HG02678 (cell line): ENCODE measurements around the gene CTIF.
"Not testable (repeated sequence)": the region's sequence is repeated elsewhere in the genome, so short reads cannot be mapped to it uniquely, and the experiment has no call there.

Source experiments
- ATAC-seq: cut with Tn5 transposase; IDR thresholded peaks from one replicate; pipeline ENCODE4 v1.9.1; 2021; ENCODE audit warnings: mild to moderate bottlenecking, moderate library complexity; ENCODE audit not compliant: unreplicated experiment

CTIF gene

DNA sequence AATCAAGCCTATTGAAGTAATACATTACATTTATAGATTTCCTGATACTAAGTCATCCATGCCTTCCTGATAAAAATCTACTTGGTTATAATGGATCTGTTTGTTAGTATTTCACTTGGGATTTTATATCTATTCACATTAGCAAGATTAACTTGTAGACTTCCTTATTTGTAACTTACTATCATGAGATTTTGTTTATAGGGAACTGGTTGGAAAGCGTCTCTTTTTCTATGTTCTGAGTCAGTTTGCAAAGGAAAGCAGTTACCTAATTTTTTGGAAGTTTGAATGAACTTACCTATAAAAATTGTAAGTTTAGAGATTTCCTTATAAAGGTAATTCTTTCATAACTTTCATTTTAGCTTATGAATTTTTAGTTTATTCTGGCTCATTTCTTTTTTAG, 270.5 kb downstream of the CTIF start:
- ATAC-seq: no peak

DNA sequence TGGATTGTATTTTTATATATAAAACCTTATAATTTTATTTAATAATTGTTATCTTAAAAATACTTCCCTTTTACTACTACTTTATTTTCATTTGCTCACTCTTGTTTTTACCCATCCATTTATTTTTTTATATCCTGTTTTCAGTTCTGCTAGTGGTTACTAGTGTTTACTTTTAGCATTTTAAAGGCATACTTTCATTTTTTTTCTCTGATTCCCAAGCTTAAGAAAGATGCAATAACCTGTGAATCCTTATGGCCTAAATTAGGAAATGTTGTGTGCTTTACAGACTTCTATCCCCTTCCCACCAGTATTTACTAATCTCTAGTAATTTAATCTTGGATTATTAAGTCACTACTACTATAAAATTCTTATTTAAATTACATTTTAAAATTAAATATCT, 272.0 kb downstream of the CTIF start:
- no peak for ATAC-seq

DNA sequence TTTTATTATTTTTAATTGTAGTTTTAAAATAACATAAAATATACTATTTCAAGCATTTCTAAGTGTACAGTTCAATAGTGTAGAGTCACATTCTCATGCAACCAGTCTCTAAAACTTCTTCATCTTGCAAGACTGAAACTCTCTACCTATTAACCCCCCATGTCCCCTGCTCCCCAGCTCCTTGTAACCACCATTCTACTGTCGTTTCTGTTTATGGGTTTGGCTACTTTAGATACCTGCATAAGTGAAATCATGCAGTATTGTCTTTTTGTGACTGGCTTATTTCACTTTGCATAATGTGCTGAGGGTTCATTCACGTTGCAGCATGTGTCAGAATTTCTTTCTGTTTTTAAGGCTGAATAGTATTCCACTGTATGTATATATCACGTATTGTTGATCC, 272.6 kb downstream of the CTIF start:
- ATAC-seq: no peak

DNA sequence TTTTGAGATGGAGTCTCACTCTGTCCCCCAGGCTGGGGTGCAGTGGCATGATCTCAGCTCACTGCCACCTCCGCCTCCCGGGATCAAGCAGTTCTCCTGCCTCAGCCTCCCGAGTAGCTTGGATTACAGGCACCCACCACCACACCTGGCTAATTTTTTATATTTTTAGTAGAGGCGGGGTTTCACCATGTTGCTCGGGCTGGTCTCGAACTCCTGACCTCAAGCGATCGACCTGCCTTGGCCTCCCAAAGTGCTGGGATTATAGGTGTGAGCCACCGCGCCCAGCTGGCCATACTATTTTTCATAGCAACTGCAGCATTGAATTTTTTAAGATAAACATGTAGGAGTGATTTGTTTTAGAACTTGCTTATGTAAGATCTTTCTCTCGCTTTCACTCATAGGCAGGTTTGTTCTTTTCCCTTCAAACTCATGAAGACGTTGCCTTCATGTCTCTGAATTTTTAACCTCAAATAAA, 273.2 kb downstream of the CTIF start:
- not testable (repeated sequence) for ATAC-seq

DNA sequence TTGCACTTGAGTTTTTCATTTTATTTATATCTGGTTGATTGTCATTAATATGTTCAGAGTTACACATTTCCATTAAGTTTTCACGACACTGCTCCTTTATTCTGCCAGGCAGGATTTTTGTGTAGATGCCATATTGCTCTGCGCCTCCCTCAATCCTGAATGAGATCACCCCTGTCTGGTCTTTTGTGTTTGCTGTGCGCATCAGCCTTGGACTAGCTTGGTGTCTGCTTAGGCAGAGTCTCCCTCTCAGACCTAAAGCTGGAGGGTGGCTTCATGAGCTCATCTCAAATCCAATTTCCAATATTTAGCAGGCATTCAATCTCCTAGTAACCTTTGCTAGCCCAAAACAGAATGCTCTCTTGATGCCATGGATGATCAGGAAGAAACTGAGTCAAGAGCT, 274.5 kb downstream of the CTIF start:
- no peak for ATAC-seq

DNA sequence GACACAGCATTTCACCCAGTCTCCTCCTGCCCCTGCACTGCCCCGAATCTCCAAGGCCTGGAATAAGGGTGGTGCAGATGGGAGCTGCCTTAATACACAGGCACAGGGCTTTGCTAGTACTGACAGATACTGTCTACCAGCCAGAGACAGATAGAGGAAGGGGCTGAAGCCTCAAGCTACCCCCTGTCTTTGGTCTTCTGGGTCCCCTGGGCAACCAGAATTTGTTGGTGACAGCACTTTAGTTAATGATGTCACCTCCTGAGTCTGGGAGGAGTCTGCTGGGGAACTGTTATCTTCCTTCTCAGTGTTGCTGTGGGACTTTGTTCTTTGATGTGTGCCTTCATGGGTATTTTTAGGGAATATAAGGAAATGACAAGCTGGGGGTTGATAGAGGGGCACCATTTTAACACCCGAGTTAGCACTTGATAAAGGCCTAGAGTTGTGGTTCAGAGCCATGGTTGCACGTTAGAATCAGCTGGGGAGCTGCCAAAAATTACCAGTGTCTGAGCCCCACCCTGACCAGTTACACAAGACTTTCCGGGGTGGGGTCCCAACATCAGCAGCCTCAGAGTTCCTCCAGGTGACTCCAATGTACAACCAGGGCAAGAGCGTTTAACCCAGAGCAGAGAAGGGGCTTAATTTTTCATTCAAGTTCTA, 275.1 kb downstream of the CTIF start:
- ATAC-seq: no peak

DNA sequence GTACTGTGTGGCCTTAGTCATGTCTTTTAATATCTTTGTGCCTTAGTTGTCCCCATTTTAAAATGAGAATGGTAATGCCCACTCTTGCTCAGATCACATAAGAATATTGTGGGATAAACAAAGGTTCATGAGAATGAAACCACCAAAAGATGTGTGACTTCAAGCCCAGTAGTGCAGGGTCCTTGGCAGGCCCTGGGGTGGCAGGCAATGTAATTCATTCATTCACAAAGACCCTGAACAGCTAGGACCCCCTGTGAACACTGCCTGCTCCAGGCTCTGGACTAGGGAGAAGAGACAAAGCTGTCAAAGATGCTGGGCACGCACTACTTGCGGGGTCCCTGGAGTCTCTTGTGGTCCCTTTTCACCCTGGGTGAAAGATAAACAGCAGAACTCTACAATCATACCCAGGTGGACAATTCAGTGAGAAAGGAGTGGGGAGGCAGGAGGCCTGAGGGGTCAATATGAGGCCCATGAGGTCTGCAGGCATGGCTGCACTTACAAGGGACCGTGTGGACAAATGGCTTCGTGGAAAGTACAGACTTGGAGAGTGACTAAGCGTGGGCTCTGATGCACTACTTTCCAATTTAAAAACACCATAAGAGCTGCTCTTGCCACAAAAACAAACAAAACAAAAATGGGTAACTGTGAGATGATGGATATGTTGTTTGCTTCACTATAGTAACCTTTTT, 275.8 kb downstream of the CTIF start:
- ATAC-seq: no peak

DNA sequence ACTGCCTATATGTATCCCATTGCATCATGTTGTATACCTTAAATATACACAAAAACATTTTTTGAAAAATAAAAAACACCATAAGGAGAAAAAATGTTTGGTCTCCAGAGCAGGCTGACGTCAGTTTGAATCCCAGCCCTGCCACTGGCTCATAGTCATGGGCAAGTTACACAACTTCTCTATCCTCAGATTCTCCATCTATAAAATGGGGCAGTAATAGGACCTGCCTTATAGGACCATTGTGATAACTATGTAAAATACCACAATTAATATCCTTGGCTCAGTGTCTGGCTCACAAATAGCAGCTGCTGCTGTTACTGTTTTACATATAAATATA, 276.3 kb downstream of the CTIF start:
- no peak for ATAC-seq

DNA sequence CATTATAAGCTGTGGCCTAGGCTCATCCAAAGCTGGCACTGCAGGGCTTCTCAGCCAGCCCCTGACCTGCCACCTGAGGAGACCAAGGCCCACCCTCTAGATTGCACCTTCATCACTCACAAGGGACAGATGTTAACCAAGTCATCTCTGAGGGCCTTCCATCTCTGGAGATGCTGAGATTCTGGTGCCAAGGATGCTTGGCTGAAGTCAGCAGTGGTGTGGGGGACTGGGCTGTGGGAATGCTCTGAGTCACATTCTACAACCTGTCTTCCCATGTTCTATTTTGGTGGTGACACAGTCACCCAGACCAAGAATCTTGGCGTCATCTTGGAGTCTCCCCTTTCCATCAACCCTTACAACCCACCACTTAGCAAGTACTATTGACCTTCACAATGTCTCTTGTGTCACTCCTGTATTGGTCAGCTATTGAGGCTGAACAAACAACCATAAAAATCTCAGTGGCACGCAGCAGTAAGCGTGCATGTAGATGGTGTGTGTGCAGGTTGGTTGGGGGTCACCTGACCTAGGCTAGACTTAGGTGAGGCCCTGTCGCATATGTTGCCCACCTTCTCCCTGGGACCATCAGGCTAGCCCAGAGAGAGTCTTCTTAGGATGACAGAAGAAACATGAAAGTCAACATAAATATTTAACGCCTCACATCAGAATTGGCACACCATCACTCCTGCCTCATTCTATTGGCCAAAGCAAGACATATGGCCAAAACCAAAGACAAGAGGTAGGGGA, 276.9 kb downstream of the CTIF start:
- ATAC-seq: no peak

DNA sequence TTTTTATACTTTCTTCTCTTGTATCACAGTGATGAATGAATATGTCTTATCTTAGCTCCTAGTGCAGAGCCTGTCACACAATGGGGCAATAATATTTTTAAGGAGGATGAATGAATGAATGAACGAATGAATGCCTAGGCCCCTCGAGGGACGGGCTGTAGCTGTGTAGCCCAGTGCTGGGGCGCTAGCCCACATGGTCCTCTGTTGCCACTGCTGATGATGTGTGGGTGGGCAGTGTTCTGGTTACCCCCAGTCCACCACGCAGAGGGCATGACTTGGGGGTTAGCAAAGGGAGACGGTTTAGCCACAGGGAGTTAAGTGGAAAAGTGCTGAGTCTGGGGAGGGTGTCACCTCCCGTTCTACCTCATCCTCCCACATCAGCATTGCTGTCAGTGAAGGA, 277.7 kb downstream of the CTIF start:
- no peak for ATAC-seq

DNA sequence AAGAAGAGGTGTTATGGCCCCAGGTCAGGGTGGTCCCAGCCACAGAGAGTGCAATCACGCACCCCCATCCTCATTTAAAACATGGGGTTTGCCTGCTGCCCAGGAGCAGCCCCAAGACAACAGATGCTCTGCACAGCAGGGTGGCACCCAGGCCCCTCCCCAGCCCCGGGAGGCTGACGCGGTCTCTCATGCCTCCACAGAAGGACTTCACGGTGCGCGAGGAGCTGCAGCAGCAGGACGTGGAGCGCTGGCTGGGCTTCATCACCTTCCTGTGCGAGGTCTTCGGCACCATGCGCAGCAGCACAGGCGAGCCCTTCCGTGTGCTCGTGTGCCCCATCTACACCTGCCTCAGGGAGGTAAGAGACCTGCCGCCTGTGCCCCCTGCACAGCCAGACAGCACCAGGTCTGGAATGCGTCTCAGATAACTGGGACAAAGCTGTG, 278.2 kb downstream of the CTIF start:
- no peak for ATAC-seq

DNA sequence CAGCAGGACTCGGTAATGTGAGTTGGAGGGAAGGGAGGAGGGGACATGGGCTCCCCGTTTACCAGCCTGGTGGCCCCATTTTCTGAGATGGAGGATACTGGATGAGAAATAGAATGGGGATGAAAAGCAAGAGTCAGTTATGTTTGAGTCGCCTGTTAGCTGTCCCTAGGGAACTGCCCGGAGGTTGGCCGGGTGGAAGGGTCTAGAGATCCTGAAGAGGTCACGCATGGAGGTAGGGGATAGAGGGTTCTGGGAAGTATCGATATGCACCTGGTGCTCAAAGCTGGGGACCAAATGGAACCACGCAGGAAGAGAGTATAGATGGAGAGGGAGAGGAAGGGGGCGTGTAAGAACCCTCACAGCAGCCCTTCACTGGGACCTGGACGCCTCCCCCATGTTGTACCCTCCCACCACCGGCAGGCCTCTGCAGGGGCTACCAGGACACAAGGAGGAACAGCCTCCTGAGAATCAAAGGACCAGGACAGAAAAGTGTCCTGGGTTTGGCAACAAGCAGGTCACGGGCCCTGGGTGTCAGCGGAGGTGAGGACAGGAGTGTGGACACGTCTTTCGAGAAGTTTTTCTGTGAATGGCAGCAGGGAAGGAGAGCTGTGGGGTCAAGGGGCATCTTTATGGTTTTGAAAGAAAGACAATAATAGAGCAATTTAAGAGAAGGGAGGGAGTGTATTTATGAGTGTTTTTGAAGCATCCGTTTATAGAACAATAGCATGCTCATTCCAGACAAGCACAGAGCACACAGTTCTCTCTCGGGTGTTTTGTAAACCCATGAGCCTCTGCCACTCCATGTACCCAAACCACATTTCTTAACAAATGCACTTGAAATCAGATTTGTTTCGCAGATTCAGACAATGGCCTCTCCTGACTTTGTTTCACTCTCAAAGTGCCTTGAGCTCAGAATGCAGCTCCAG, 279.8 kb downstream of the CTIF start:
- ATAC-seq: no peak

DNA sequence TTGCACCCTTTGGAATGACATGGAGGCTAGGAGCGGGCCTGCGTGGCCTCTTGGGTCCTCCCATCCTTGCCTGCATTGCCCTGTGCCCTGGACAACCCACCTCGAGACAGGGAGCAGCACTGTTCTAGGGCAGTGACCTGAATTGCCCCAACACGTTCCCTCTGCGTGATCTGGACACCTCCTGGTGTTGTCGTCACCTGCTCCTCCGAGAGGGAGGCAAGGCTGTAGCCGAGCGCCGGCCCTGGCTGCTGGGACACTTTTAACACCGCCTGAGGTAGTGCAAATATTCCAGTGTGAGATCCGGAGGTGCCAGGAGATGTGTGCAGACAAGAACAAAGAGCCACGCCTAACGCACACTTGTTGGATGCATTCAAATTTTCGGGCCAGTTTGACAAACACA, 280.4 kb downstream of the CTIF start:
- no peak for ATAC-seq

DNA sequence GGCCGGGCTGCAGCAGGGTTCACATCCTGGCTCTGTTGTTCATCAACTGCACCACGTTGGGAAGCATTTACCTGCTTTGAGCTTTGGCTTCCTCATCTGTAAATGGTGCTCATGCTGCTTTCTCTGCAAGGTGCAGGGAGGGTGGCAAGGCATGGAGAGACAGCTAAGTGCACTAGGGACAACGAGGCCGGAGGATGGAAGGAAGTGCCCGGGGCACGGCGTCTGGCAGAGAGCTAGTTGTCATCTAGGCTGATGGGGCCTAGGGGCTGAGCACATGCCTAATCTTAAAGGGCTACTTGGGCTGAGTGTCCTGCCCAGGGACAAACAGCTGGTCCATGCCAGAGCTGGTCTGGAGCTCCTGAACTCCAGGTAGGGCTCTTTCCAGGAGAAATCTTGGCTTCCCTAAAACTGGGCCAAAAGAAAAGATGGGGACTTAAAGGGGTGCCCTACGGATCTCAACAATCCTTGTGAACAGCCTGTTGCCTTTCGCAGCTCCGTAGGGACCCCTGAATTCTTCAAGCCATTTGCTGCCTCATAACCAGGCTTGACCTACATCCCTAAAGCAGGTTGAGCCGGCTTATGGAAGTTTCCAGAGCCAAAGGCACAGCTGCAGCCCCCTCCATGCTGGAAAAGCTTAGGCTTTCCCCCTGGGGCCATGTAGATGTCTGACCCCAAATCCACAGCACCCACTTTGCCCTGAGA, 281.1 kb downstream of the CTIF start:
- ATAC-seq: no peak

DNA sequence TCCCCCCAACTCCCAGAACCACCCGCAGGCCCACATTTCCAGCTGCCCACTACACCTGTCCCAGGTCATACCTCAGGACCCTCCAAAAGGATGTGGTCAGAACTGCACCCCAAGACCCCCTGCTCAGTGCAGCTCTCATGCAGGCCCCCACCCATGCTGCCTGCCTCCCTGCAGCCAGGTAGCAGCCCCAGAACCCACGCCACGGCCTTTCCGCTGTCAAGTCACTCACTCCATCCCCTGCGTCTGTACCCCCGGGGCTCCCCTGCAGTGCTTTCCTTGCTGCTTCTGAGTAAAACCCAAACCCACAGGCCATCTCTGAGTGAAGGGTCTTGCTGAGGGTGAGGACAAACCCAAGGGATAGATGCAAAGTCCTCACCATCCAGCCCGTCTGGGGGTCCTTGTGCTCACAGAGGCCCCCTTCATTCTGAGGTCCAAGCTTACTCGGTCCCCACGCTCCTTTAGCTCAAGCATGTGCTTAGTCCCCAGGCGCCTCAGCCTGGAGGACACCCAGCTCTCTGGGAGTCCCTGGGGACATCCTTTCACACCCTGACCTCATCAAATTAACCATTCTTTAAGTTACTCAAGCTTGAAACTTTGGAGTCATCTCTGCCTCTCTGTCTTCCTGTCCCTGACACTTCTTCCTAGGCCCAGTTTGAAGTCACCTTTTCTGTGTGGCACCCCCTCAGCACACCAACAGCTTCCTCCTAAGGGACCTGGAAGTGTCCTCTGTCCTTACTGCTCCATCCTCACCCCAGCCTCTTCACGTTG, 281.8 kb downstream of the CTIF start:
- ATAC-seq: peak; percentile 92

DNA sequence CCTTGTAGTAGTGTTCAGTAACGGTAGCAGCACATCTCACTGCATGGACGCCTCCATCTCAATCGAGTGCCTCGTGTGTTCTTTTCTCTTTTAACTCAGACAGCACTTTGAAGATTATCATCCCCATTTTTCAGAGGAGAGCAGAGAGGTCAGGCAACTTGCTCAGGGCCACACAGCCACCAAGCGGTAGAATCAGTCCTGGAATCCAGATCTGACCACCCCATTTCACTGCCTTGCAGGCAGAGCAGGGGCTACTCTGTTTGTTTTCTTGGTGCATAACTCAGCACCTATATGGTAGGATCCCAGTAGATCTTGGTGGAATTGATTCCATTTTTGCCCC, 282.4 kb downstream of the CTIF start:
- no peak for ATAC-seq

DNA sequence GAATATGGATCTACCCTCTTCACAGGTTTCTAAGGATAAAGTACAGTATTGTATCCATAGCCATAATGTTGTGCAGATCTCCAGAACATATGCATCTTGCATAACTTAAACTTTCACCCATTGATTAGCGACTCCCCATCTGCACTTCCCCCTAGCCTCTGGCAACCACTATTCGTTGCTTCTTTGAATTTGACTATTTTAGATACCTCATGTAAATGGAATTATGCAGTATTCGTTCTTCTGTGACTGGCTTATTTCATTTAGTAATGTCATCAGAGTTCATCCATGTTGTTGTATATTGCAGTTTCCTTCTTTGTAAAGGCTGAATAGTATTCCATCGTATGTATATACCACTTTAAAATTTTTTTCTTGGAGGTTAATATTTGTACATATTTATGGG, 283.0 kb downstream of the CTIF start:
- no peak for ATAC-seq

DNA sequence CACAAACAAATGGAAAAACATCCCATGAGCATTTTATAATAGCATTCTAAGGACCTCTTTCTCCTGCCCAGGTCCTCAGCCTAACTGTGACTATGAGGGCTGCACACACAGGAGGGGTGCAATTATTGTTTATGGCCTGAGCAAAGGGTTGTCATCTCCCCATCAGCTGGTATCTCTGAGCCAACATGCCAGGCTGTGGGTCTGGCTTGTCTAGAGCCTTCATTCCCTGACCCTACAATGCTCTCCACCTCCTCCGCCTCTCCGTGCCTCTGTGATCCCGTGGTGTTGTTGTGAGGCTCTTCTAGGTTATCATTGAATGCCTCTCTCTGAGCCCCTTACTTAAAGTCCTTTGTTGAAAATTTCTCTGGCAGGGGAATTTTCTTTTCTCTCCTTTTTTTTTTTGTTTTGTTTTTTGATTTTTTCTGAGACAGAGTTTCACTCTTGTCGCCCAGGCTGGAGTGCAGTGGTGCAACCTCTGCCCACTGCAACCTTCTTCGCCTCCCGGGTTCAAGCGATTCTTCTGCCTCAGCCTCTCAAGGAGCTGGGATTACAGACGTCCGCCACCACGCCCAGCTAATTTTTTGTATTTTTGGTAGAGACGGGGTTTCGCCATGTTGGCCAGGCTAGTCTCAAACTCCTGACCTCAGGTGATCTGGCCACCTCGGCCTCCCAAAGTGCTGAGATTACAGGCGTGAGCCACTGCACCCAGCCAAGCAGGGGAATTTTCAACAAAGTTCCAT, 285.6 kb downstream of the CTIF start:
- ATAC-seq: no peak

DNA sequence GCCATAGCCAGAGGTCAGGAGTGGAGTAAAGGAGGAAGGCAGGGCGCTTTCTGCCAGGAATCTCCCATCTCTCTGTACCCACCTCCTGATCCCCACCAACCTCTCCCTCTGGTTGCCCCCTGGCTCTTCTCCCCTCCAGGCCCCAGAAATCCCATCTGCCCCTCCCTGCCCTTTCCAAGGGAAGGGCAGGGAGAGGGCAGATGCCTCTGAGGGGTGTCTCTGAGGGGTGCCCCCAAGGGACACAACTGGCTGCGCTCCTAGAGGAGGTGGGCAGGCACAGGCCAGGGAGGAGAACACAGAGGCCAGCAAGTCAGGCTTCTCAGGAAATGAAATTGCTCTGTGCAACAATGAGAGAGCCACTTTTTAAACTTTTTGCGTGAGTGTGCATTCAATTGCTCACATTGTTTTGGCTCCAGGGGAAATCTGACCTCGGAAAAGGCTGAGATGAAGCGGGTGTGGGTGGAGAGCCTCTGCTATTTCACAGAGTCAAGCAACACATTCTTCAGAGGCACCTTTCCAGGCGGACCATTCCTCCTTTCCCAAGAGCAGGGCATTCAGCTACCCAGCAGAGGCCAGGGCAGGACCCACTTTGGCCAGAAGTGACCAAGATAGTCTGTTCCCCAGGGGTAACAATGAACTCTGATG, 286.4 kb downstream of the CTIF start:
- ATAC-seq: no peak
